GM23338 (cell line): ENCODE data around the gene TMEM117. TPM values are rescaled to one million over a fixed set of nuclear protein-coding genes. Genes with fewer than 3 reads are reported as not detected.

Experiments used
- ATAC-seq: fragments of 200-7000 bp; cut with Tn5 transposase; 3 replicates; pipeline ENCODE4 v1.9.1; 2020
- DNase-seq: peaks from one replicate; pipeline ENCODE4 v3.0.0-alpha.2; 2015; ENCODE audit warnings: low spot score
- H2AFZ ChIP-seq: fragments of 200-600 bp; sonication (generic); 2 replicates; pipeline ENCODE4 v1.8.0; 2016; ENCODE audit warnings: antibody characterized with exemption, mild to moderate bottlenecking, moderate library complexity
- H3F3A ChIP-seq: fragments of 200-600 bp; sonication (generic); replicated peaks from 2 replicates; pipeline ENCODE4 v1.8.0; 2017; ENCODE audit warnings: antibody characterized with exemption, mixed run types, low read depth
- H3K27ac ChIP-seq: fragments of 200-600 bp; sonication (generic); 2 replicates; pipeline ENCODE4 v1.6.1; 2016; ENCODE audit warnings: low read depth
- H3K27me3 ChIP-seq: fragments of 200-600 bp; sonication (generic); 2 replicates; pipeline ENCODE4 v1.8.0; 2016; ENCODE audit warnings: mild to moderate bottlenecking, mixed run types, moderate library complexity; ENCODE audit not compliant: insufficient read depth
- H3K36me3 ChIP-seq: fragments of 200-600 bp; sonication (generic); 2 replicates; pipeline ENCODE4 v1.8.0; 2016; ENCODE audit warnings: mild to moderate bottlenecking; ENCODE audit not compliant: insufficient read depth
- H3K4me1 ChIP-seq: fragments of 200-600 bp; sonication (generic); 2 replicates; pipeline ENCODE4 v1.8.0; 2016; ENCODE audit warnings: mild to moderate bottlenecking, moderate library complexity; ENCODE audit not compliant: insufficient read depth
- H3K4me2 ChIP-seq: fragments of 200-600 bp; sonication (generic); 2 replicates; pipeline ENCODE4 v1.7.1; 2017; ENCODE audit warnings: mixed run types
- H3K4me3 ChIP-seq: fragments of 200-600 bp; sonication (generic); 2 replicates; pipeline ENCODE4 v1.6.1; 2016; ENCODE audit warnings: mixed run types
- H3K79me2 ChIP-seq: fragments of 200-600 bp; sonication (generic); replicated peaks from 2 replicates; pipeline ENCODE4 v1.8.0; 2017; ENCODE audit warnings: mild to moderate bottlenecking; ENCODE audit not compliant: insufficient read depth
- H3K9me2 ChIP-seq: fragments of 200-600 bp; sonication (generic); 2 replicates; pipeline ENCODE4 v1.8.0; 2017; ENCODE audit not compliant: insufficient read depth
- H4K20me1 ChIP-seq: fragments of 200-600 bp; sonication (generic); replicated peaks from 2 replicates; pipeline ENCODE4 v1.8.0; 2017; ENCODE audit warnings: mild to moderate bottlenecking; ENCODE audit not compliant: insufficient read depth
- H3K27ac Mint-ChIP-seq: 2 replicates; pipeline ENCODE4 v1.8.0; 2020; ENCODE audit warnings: inconsistent platforms, mild to moderate bottlenecking, moderate library complexity, mixed read lengths
- H3K27me3 Mint-ChIP-seq: 3 replicates; pipeline ENCODE4 v1.8.0; 2022; ENCODE audit warnings: low read depth, mild to moderate bottlenecking, moderate library complexity, mixed read lengths, inconsistent platforms; ENCODE audit not compliant: insufficient read depth, poor library complexity
- H3K36me3 Mint-ChIP-seq: 3 replicates; pipeline ENCODE4 v1.8.0; 2021; ENCODE audit warnings: low read depth, mild to moderate bottlenecking, inconsistent platforms, moderate library complexity, mixed read lengths
- H3K4me1 Mint-ChIP-seq: 3 replicates; pipeline ENCODE4 v1.8.0; 2020; ENCODE audit warnings: mild to moderate bottlenecking, inconsistent platforms, mixed read lengths
- H3K4me3 Mint-ChIP-seq: 3 replicates; pipeline ENCODE4 v1.8.0; 2021; ENCODE audit warnings: moderate library complexity, mild to moderate bottlenecking, inconsistent platforms, mixed read lengths
- H3K9me3 Mint-ChIP-seq: 3 replicates; pipeline ENCODE4 v1.8.0; 2020; ENCODE audit warnings: moderate library complexity, mild to moderate bottlenecking, inconsistent platforms, mixed read lengths
- CREB1 ChIP-seq: fragments of 250-450 bp; sonication (Bioruptor Pico); IDR thresholded peaks from 2 replicates; pipeline ENCODE4 v1.5.0; 2020; ENCODE audit warnings: low read depth, mild to moderate bottlenecking, moderate library complexity
- POLR2AphosphoS5 ChIP-seq: IDR thresholded peaks from 2 replicates; pipeline ENCODE4 v1.6.1; 2016; ENCODE audit warnings: antibody characterized with exemption, low read depth
- STAT1 ChIP-seq: IDR thresholded peaks from one replicate; pipeline ENCODE4 v1.6.1; 2016; ENCODE audit warnings: antibody characterized with exemption; ENCODE audit not compliant: unreplicated experiment
- ZNF462 ChIP-seq: fragments of 250-450 bp; sonication (Bioruptor Pico); IDR thresholded peaks from 2 replicates; pipeline ENCODE4 v1.5.0; 2020; ENCODE audit warnings: mild to moderate bottlenecking, moderate library complexity
- polyA plus RNA-seq: library from polyadenylated mRNA; unstranded; fragments of >200 nt; fragmentation: Nextera tagmentation; extraction: Ambion mirVana; gene quantifications from 2 replicates; pipeline ENCODE4 v1.2.1, GENCODE V29; 2016
- total RNA-seq: library from RNA; depleted of rRNA; stranded (reverse); fragments of >200 nt; shearing (Covaris generic); gene quantifications from 2 replicates; pipeline ENCODE4 v1.2.3, GENCODE V29; 2014

TMEM117 gene
- total and polyA plus RNA-seq, 2 experiments from 2014 or later = 0.94 to 1.6 TPM

- TF ChIP-seq ZNF462 (CRISPR knock-in tag) (no peak), STAT1 (no peak), CREB1 (CRISPR knock-in tag) (no peak)
These were observed 146.7 kb downstream of the TMEM117 start (continued) for GRCh38 chr12:43982544-43982943.

GRCh38 chr12:43988838-43989560 is 153.1 kb downstream of the TMEM117 start:
- ATAC-seq = no peak
- Histone ChIP-seq H2AFZ (no peak overlapping the region), H3K4me2 (no peak overlapping the region), H4K20me1 (no peaks in the 10 kb centered on the region), H3K4me3 (no peak overlapping the region), H3K9me2 (0 out of 2 replicates have a peak, but pooled peaks cover 4% of the 10 kb centered on the region), H3K36me3 (no peaks in the 10 kb centered on the region), H3K27ac (no peak overlapping the region), H3K27me3 (no peaks in the 10 kb centered on the region), H3F3A (no peaks in the 10 kb centered on the region), H3K4me1 (no peaks in the 10 kb centered on the region), H3K79me2 (no peaks in the 10 kb centered on the region)
- Mint-ChIP-seq H3K4me3 (no peak overlapping the region), H3K27ac (no peak overlapping the region), H3K27me3 (no peaks in the 10 kb centered on the region), H3K36me3 (no peaks in the 10 kb centered on the region), H3K4me1 (peaks cover 4% of the 10 kb centered on the region; the same call in 1 of the 3 replicates), H3K9me3 (no peaks in the 10 kb centered on the region)
- TF ChIP-seq POLR2AphosphoS5 = no peak
- no peak for TF ChIP-seq ZNF462 (CRISPR knock-in tag)
- DNase-seq = no peak
